HG03135 (cell line): Measurements from ENCODE around the gene COL5A1.

ENCODE experiments used
- ATAC-seq: cut with Tn5 transposase; IDR thresholded peaks from one replicate; pipeline ENCODE4 v1.9.1; 2021; ENCODE audit warnings: mild to moderate bottlenecking, moderate library complexity; ENCODE audit not compliant: unreplicated experiment

The COL5A1 gene

DNA sequence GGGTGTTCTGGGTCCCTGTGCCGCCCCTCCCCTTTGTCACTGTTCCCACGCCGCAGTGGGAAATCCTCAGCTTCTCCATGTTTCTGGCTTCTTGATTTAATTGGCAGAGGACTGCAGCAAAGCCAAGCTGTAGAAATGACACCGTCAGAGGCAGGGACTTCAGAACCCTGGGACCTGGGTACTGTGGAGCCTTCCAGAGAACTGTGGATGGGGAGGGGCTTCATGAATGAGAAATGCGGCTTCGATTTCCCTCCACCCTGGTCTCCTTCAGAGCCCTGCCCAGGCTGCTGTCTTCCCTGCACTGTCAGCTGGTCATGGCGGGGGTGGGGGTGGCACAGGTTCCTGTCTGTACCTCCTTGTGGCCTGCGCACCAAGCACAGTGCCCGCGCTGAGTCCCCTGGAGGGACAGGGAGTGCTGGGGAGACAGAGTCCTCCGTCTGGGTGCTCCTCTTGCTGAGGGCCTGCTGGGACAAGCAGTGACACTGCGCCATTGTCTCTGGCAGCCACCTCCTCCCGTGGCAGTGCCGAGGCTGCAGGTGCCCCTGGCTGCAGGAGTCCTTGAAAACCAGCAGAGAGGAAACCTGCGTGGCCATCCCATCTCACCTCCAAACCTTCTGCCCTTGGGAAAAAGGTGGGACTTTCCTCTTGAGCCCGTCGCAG lies 47.2 kb downstream of the COL5A1 start:
- ATAC-seq: no peak

DNA sequence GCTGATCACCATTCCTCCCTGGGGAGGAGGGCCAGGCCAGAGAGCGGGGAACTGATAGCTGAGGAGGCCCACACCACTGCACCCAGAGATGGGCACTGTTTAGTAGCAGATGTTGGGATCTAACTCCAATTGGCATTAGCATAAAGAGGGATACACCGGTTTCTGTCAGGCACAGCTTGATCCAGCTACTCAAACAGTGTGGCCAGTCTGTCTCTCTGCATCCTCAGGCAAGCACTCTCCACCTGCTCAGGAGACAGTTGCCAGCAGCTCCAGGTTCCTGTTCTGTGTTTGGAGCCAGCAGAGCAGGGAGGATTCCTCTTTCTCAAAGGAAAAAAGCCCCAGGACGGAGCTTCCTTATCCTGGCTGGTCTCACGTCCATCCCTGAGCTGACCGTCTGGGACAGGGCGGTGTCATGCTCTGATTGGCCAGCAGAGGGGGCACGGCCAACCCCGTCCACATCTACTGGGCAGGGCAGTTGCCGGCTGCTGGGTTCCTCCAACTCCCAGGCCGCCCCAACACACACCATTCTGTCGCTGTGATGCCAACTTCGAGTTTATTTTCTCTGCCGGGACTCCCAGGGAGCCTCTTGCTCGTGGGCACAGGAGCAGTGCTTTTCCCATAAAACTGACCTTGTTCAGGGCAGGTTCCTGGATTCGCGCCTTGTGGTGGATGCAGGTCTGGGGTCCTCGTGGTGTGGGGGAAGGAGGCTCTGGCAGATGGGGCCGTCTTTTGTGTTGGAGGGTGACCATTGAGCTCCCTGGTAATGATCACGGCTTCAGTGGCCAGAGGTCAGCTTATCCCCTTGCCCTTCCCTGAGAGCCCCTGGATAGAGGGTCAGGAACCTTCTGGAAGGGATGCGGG lies 47.9 kb downstream of the COL5A1 start:
- no peak for ATAC-seq

- no peak for ATAC-seq
Observed at GRCh38 chr9:134690301-134690751, 48.7 kb downstream of the COL5A1 start.

- no peak for ATAC-seq
Observed at GRCh38 chr9:134690946-134691694, 49.5 kb downstream of the COL5A1 start.

GRCh38 chr9:134691695-134692572 lies 50.3 kb downstream of the COL5A1 start:
- no peak for ATAC-seq

GRCh38 chr9:134692573-134692860 lies 50.9 kb downstream of the COL5A1 start:
- no peak for ATAC-seq

DNA sequence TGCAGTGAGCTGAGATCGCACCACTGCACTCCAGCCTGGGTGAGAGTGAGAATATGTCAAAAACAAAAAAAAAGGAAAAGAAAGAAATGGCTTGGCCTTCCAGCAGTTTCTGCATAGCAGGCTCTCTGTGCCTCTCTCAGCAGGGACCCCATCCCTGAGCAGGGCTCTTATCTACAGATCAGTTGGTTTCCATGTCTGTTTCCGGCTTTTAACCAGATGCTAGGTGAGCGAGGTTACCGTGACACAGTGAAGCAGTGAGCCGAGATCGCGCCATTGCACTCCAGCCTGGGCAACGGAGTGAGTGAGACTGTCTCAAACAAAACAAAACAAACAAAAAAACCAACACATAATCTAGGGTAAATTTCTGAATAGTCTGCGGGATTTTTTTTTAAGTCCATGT lies 51.4 kb downstream of the COL5A1 start:
- ATAC-seq: no peak

- no peak for ATAC-seq
Observed at GRCh38 chr9:134693641-134694367, 52.2 kb downstream of the COL5A1 start.

- ATAC-seq: no peak
Observed at GRCh38 chr9:134694368-134694665, 52.7 kb downstream of the COL5A1 start.

- no peak for ATAC-seq
Observed at GRCh38 chr9:134694714-134695113, 53.1 kb downstream of the COL5A1 start.

DNA sequence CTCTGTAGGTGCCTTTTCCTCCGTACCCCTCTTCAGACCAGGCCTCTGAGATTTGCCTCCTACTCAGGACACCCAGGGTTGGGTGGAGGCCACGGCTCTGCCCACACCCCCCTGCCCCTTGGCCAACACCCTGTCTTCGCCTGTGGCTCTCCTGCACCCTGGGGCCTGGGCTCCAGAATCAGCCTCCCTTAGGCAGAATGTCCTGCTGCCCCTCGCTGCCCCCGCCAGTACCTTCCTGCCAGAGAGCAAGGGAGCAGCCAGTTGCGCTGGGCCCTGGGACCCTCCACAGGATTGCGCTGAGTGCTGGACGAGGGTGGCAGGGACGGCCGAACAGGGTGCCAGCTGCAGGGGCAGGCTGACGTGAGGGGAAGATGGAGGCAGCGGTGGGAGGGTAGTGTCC lies 53.5 kb downstream of the COL5A1 start:
- ATAC-seq: no peak

GRCh38 chr9:134696433-134696832 lies 54.8 kb downstream of the COL5A1 start:
- ATAC-seq: no peak

DNA sequence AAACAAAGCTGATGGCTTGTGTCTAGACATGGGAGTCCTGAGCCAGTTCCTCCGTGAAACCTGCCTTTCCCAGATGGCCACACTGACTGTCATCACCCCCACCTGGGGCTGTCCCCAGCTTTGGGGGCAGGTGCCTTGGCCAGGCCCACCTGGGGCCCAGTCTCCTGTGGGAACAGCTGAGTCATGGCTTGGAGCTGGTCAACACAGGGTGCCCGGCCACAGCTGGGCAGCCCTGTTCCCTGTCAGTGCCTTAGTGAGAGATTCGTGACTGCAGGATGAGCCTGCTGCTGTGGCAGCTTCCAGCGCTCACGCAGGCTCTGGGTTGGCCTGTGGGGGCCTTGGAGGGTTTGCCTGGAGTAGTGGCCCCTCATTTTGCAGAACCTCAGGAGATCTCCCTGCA lies 56.5 kb downstream of the COL5A1 start:
- no peak for ATAC-seq

GRCh38 chr9:134698587-134699342 lies 57.2 kb downstream of the COL5A1 start:
- ATAC-seq: no peak

- ATAC-seq: no peak
Observed at GRCh38 chr9:134699343-134699740, 57.7 kb downstream of the COL5A1 start.

GRCh38 chr9:134700636-134701350 lies 59.2 kb downstream of the COL5A1 start:
- ATAC-seq: no peak

DNA sequence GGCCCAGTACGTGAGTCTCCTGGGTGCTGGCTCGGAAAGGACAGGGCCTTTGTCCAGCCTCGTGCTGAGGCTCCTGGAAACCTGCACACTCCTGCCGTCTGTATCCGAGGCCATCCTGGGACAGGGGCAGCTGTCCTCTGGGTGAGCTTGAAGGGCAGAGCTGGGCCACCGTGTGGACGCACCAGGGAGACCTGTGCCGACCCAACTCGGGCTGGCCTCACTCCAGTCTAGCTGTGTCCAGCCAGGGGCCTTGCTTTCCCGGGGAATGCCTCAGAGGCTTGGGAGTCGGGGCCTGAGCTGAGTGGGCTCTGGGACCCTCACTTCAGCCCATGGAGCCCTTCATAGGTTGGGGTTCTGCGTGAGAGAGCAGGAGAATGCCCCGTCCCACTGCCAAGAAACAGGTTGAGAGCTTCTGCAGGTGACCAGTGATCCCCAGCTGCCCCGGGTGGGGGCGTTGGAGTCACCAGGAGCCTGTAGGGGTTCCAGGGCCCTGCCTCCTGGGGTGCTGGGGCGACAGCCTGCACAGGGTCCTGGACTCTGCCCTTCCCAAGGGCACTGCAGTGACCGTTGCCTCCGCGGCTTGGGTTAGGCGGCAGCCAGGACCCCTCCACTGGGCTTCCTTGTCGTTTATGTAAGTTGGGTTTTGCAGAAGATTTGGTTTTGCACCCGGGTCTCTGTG lies 60.1 kb downstream of the COL5A1 start:
- ATAC-seq: no peak

DNA sequence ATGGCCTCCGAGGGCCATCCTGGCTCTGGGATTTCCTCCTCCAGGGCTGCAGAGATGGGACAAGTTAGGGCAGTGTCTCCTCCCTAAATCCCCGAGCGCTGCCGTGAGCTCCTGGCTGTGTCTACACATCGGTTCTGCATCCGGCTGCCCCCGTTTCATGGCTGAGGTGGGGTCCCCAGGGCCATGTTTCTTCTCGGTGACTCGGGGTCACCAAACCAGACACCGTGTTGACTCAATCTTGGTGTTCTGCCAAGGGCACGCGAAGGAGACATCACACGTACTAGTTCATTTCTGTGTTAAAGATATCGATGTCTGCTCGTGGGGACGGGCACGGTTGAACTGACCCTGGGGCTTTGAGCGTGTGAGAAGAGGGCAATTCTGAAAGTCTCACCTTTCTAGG lies 60.7 kb downstream of the COL5A1 start:
- ATAC-seq: no peak
